Trophoblast cell (in vitro differentiated cells and primary cell): Measurements from ENCODE around the gene NPFFR2.

Experiments
- DNase-seq, 2 donors: peaks; one replicate each; pipeline ENCODE4 v3.0.0-alpha.2; 2016
- H2AFZ ChIP-seq: 2 replicates; pipeline ENCODE4 v1.6.1; 2013; ENCODE audit warnings: low read length, moderate library complexity, mild to moderate bottlenecking; ENCODE audit not compliant: insufficient read depth, poor library complexity
- H2AK5ac ChIP-seq: 2 replicates; pipeline ENCODE4 v1.6.1; 2013; ENCODE audit warnings: mild to moderate bottlenecking, low read length
- H2BK120ac ChIP-seq: 2 replicates; pipeline ENCODE4 v1.6.1; 2013; ENCODE audit warnings: low read length, mild to moderate bottlenecking, moderate library complexity; ENCODE audit not compliant: insufficient read depth, poor library complexity
- H2BK12ac ChIP-seq: 2 replicates; pipeline ENCODE4 v1.6.1; 2013; ENCODE audit warnings: mild to moderate bottlenecking, low read length, moderate library complexity
- H2BK5ac ChIP-seq: 2 replicates; pipeline ENCODE4 v1.6.1; 2013; ENCODE audit warnings: low read length, low read depth, moderate library complexity, mild to moderate bottlenecking; ENCODE audit not compliant: poor library complexity
- H3K14ac ChIP-seq: 2 replicates; pipeline ENCODE4 v1.6.1; 2013; ENCODE audit warnings: mild to moderate bottlenecking, low read length
- H3K18ac ChIP-seq: 2 replicates; pipeline ENCODE4 v1.6.1; 2013; ENCODE audit warnings: mild to moderate bottlenecking, low read length
- H3K23ac ChIP-seq: 2 replicates; pipeline ENCODE4 v1.6.1; 2013; ENCODE audit warnings: low read length
- H3K27ac ChIP-seq: 2 replicates; pipeline ENCODE4 v1.5.1; 2013; ENCODE audit warnings: low read depth, mild to moderate bottlenecking, inconsistent platforms, low read length, moderate library complexity
- H3K27me3 ChIP-seq: 2 replicates; pipeline ENCODE4 v1.6.1; 2013; ENCODE audit warnings: inconsistent platforms, mild to moderate bottlenecking, low read length, moderate library complexity; ENCODE audit not compliant: insufficient read depth
- H3K36me3 ChIP-seq, 2 experiments: 1 replicate in 1 of 2; 2 replicates in 1 of 2; pipeline ENCODE4 v1.6.1; 2013; ENCODE audit warnings: low read length in 2 of 2, mild to moderate bottlenecking in 2 of 2, moderate library complexity in 1 of 2; ENCODE audit not compliant: insufficient read depth in 2 of 2, control insufficient read depth in 1 of 2
- H3K4ac ChIP-seq: 2 replicates; pipeline ENCODE4 v1.6.1; 2013; ENCODE audit warnings: low read depth, mild to moderate bottlenecking, low read length, moderate library complexity
- H3K4me1 ChIP-seq, 2 experiments: 1 replicate in 1 of 2; 2 replicates in 1 of 2; pipeline ENCODE4 v1.6.1; 2013; ENCODE audit warnings: low read length in 2 of 2, mild to moderate bottlenecking in 2 of 2, moderate library complexity in 1 of 2; ENCODE audit not compliant: insufficient read depth in 2 of 2, control insufficient read depth in 1 of 2
- H3K4me2 ChIP-seq: 2 replicates; pipeline ENCODE4 v1.6.1; 2013; ENCODE audit warnings: inconsistent platforms, mild to moderate bottlenecking, low read length, moderate library complexity
- H3K4me3 ChIP-seq: 2 replicates; pipeline ENCODE4 v1.5.1; 2013; ENCODE audit warnings: mild to moderate bottlenecking, low read depth, low read length, inconsistent platforms
- H3K79me1 ChIP-seq: one replicate; pipeline ENCODE4 v1.6.1; 2013; ENCODE audit warnings: low read length
- H3K79me2 ChIP-seq: 2 replicates; pipeline ENCODE4 v1.6.1; 2013; ENCODE audit warnings: low read length, mild to moderate bottlenecking; ENCODE audit not compliant: control insufficient read depth, insufficient read depth, poor library complexity
- H3K9ac ChIP-seq: 2 replicates; pipeline ENCODE4 v1.6.1; 2013; ENCODE audit warnings: mild to moderate bottlenecking, low read length
- H3K9me3 ChIP-seq: 2 replicates; pipeline ENCODE4 v1.6.1; 2013; ENCODE audit warnings: low read depth, mild to moderate bottlenecking, control low read depth, inconsistent platforms, low read length; ENCODE audit not compliant: insufficient read depth
- H4K12ac ChIP-seq: 2 replicates; pipeline ENCODE4 v1.6.1; 2013; ENCODE audit warnings: low read depth, mild to moderate bottlenecking, low read length, moderate library complexity
- H4K8ac ChIP-seq: 2 replicates; pipeline ENCODE4 v1.6.1; 2013; ENCODE audit warnings: low read depth, mild to moderate bottlenecking, low read length, moderate library complexity
- H4K91ac ChIP-seq: one replicate; pipeline ENCODE4 v1.6.1; 2013; ENCODE audit warnings: low read depth, mild to moderate bottlenecking, low read length, moderate library complexity
- WGBS: extraction: QIAGEN DNeasy Blood & Tissue Kit; methylation state at CpG from one replicate; pipeline ENCODE4 v1.1.7; 2013; ENCODE audit warnings: missing lambda C conversion rate; ENCODE audit not compliant: insufficient read length, insufficient coverage; ENCODE audit errors: extremely low coverage; 5-methylcytosine and 5-hydroxymethylcytosine counted together

NPFFR2 gene

GRCh38 chr4:72194453-72194852, 162.7 kb downstream of the NPFFR2 start:
- Histone ChIP-seq H3K4me2 (no peak overlapping the region), H3K14ac (no peak overlapping the region), H2BK5ac (no peak overlapping the region), H2AK5ac (no peak overlapping the region), H3K9me3 (no peaks in the 10 kb centered on the region), H2BK120ac (no peak overlapping the region), H3K79me2 (no peaks in the 10 kb centered on the region), H3K4me1 (no peaks in the 10 kb centered on the region), H3K18ac (no peak overlapping the region), H3K27me3 (no peaks in the 10 kb centered on the region), H3K4me3 (no peak overlapping the region), H4K91ac (no peak overlapping the region), H2AFZ (no peak overlapping the region), H3K23ac (no peak overlapping the region), H4K8ac (no peak overlapping the region), H2BK12ac (no peak overlapping the region), H3K36me3 (no peaks in the 10 kb centered on the region), H3K4ac (no peak overlapping the region), H3K79me1 (no peaks in the 10 kb centered on the region), H3K9ac (no peak overlapping the region), H3K27ac (no peak overlapping the region), H4K12ac (no peak overlapping the region)
- DNase-seq, result no peak
- WGBS, result no CpG with 5 or more reads among the region's 1 CpG
